ENCODE data around the gene RNASET2. TPM values are rescaled to one million over a fixed set of nuclear protein-coding genes. Genes with fewer than 3 reads are reported as not detected.
A peak's percentile ranks its signal among the peaks of the same experiment; 100 is the strongest.
"Not testable (repeated sequence)": the region's sequence is repeated elsewhere in the genome, so short reads cannot be mapped to it uniquely, and the experiment has no call there.

RNASET2 gene
- total RNA-seq, 2 donors from 2014 or later, result 25.8 to 29.3 TPM

DNA sequence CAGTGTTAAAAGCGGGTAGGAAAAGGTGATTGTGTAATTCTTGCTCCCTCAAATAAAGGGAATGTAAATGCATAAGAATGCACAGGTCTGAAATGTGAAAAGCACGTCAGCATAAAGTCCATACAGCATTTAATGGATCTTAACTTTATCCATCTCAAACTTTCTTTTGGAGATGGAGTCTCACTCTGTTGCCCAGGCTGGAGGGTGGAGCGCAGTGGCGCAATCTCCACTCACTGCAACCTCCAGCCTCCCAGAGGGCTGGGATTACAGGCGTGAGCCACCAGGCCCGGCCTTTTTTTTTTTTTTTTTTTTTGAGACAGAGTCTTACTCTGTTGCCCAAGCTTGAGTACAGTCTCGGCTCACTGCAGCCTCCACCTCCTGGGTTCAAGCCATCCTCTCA lies 33.4 kb downstream of the RNASET2 start:
- no peak overlapping the region for H3K27ac ChIP-seq (ENCODE audit: low read depth, low read length)
- H3K4me3 ChIP-seq (ENCODE audit: low read length), result no peak overlapping the region
- Mint-ChIP-seq H3K27me3 (ENCODE audit: insufficient read depth) (no peaks in the 10 kb centered on the region), H3K9me3 (peaks cover 2% of the 10 kb centered on the region), H3K4me1 (peaks cover 7% of the 10 kb centered on the region), H3K4me3 (no peak overlapping the region), H3K36me3 (ENCODE audit: low read depth) (no peaks in the 10 kb centered on the region), H3K27ac (no peak overlapping the region)
- H3K9me3 ChIP-seq (ENCODE audit: control insufficient read depth, low read length), result peaks cover 11% of the 10 kb centered on the region
- no peaks in the 10 kb centered on the region for H3K36me3 ChIP-seq (ENCODE audit: control insufficient read depth, insufficient read depth, low read length)
- H3K9ac ChIP-seq (ENCODE audit: extremely low read depth, low read length, poor library complexity, severe bottlenecking), result no peak overlapping the region
- H3K27me3 ChIP-seq (ENCODE audit: control insufficient read depth, insufficient read depth, low read length, poor library complexity, severe bottlenecking), result no peaks in the 10 kb centered on the region
- WGBS, 2 experiments (ENCODE audit: insufficient coverage in 1 of 2, insufficient read length in 1 of 2), result 90 to 94% methylated on average over 3 to 6 of the region's 7 CpGs
- H3K4me1 ChIP-seq (ENCODE audit: control insufficient read depth, insufficient read depth, low read length), result no peaks in the 10 kb centered on the region
- DNase-seq, result no peak
- TF ChIP-seq, protein P1, sequence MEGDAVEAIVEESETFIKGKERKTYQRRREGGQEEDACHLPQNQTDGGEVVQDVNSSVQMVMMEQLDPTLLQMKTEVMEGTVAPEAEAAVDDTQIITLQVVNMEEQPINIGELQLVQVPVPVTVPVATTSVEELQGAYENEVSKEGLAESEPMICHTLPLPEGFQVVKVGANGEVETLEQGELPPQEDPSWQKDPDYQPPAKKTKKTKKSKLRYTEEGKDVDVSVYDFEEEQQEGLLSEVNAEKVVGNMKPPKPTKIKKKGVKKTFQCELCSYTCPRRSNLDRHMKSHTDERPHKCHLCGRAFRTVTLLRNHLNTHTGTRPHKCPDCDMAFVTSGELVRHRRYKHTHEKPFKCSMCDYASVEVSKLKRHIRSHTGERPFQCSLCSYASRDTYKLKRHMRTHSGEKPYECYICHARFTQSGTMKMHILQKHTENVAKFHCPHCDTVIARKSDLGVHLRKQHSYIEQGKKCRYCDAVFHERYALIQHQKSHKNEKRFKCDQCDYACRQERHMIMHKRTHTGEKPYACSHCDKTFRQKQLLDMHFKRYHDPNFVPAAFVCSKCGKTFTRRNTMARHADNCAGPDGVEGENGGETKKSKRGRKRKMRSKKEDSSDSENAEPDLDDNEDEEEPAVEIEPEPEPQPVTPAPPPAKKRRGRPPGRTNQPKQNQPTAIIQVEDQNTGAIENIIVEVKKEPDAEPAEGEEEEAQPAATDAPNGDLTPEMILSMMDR (conservative IDR thresholded peaks at IDR 0.05), result no peak

DNA sequence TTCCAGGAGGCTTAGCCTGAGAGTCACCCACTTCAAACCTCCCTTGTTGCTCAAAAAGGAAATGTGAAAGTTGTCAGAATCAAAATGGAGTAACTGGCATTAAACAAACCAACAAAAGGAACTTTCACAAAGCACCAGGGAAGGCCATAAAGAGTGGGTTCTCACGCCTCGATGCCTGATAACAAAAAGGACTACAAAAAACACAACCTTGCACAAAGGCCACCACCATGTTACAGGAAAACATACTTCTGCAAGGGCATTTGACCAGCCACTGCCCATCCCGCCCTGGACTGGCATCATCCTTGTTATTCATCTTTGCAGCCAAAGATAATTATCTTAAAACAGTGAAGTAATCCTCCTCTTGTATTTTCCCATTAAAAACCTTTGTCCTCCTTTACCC lies 34.8 kb downstream of the RNASET2 start:
- DNase-seq, result peak; percentile 11
- Mint-ChIP-seq H3K27ac (no peak overlapping the region), H3K4me3 (no peak overlapping the region), H3K9me3 (peaks cover 3% of the 10 kb centered on the region), H3K36me3 (ENCODE audit: low read depth) (peaks cover 1% of the 10 kb centered on the region), H3K4me1 (peaks cover 4% of the 10 kb centered on the region), H3K27me3 (ENCODE audit: insufficient read depth) (no peaks in the 10 kb centered on the region)
- no peak overlapping the region for H3K4me3 ChIP-seq (ENCODE audit: low read length)
- H3K9ac ChIP-seq (ENCODE audit: extremely low read depth, low read length, poor library complexity, severe bottlenecking), result no peak overlapping the region
- no peaks in the 10 kb centered on the region for H3K27me3 ChIP-seq (ENCODE audit: control insufficient read depth, insufficient read depth, low read length, poor library complexity, severe bottlenecking)
- no peak overlapping the region for H3K27ac ChIP-seq (ENCODE audit: low read depth, low read length)
- H3K9me3 ChIP-seq (ENCODE audit: control insufficient read depth, low read length), result peaks cover 16% of the 10 kb centered on the region
- no peaks in the 10 kb centered on the region for H3K36me3 ChIP-seq (ENCODE audit: control insufficient read depth, insufficient read depth, low read length)
- H3K4me1 ChIP-seq (ENCODE audit: control insufficient read depth, insufficient read depth, low read length), result no peaks in the 10 kb centered on the region
- TF ChIP-seq, protein P1 (conservative IDR thresholded peaks at IDR 0.05), result no peak
- WGBS, 2 experiments (ENCODE audit: insufficient coverage in 1 of 2, insufficient read length in 1 of 2), result 94 to 96% methylated on average over 3 of the region's 3 CpGs

DNA sequence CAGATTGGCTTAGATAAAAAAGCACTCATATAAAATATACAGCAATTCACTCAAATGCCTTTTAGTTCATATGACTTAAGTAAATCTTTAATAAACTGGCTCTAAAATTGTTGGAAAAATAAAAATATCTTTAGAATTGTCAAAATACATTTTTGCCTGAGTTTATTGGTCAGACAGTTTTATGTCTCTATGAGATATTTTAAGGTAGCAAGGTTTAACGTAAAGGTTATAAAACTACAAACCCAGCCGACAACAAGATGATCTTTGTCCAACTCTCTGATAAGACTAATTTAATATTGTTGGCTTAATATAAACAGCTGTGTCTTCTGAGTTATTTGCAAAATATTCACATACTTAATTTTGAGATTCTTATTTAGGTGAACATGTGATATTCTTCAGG lies 39.5 kb downstream of the RNASET2 start:
- no peaks in the 10 kb centered on the region for H3K36me3 ChIP-seq (ENCODE audit: control insufficient read depth, insufficient read depth, low read length)
- DNase-seq, result no peak
- H3K9me3 ChIP-seq (ENCODE audit: control insufficient read depth, low read length), result peaks cover 17% of the 10 kb centered on the region
- no peaks in the 10 kb centered on the region for H3K27me3 Mint-ChIP-seq (ENCODE audit: insufficient read depth)
- 94 to 100% methylated on average over 1 to 2 of the region's 2 CpGs for WGBS, 2 experiments (ENCODE audit: insufficient coverage in 1 of 2, insufficient read length in 1 of 2)
- no peak overlapping the region for H3K4me3 ChIP-seq (ENCODE audit: low read length)
- peaks cover 4% of the 10 kb centered on the region for H3K4me1 Mint-ChIP-seq
- H3K27ac Mint-ChIP-seq, result no peak overlapping the region
- TF ChIP-seq, protein P1 (conservative IDR thresholded peaks at IDR 0.05), result no peak
- H3K27me3 ChIP-seq (ENCODE audit: control insufficient read depth, insufficient read depth, low read length, poor library complexity, severe bottlenecking), result no peaks in the 10 kb centered on the region
- H3K9ac ChIP-seq (ENCODE audit: extremely low read depth, low read length, poor library complexity, severe bottlenecking), result no peak overlapping the region
- no peak overlapping the region for H3K4me3 Mint-ChIP-seq
- H3K4me1 ChIP-seq (ENCODE audit: control insufficient read depth, insufficient read depth, low read length), result no peaks in the 10 kb centered on the region
- peaks cover 12% of the 10 kb centered on the region for H3K9me3 Mint-ChIP-seq
- H3K36me3 Mint-ChIP-seq (ENCODE audit: low read depth), result peaks cover 2% of the 10 kb centered on the region
- H3K27ac ChIP-seq (ENCODE audit: low read depth, low read length), result no peak overlapping the region

DNA sequence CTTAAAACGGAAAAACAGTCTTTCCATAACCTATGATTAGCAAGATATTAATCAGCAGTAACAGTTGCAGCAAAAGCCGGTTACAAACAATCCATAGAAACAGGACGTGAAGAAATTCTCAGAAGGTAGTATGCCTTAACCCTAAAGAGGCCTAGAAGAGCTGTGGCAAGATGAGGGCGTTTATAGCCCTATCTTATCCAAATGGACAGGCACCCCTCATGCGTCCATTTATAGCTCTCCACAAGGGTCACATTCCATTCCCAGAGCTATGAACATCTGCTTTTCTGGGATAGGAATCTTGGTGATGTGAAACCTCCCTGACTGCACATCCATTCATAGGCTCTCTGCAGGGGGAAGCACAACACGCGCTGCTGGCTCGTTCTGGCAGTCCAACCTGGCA lies 40.9 kb downstream of the RNASET2 start:
- not testable (repeated sequence) for H3K9ac ChIP-seq (ENCODE audit: extremely low read depth, low read length, poor library complexity, severe bottlenecking); H3K27ac Mint-ChIP-seq; H3K27me3 Mint-ChIP-seq (ENCODE audit: insufficient read depth); H3K36me3 ChIP-seq (ENCODE audit: control insufficient read depth, insufficient read depth, low read length); H3K4me1 ChIP-seq (ENCODE audit: control insufficient read depth, insufficient read depth, low read length); H3K4me3 Mint-ChIP-seq; H3K4me3 ChIP-seq (ENCODE audit: low read length); H3K4me1 Mint-ChIP-seq; H3K36me3 Mint-ChIP-seq (ENCODE audit: low read depth); H3K27me3 ChIP-seq (ENCODE audit: control insufficient read depth, insufficient read depth, low read length, poor library complexity, severe bottlenecking)
- peak; percentile 14 for DNase-seq
- Histone ChIP-seq H3K27ac (ENCODE audit: low read depth, low read length) (peak overlapping the region; percentile 81), H3K9me3 (ENCODE audit: control insufficient read depth, low read length) (peaks cover 17% of the 10 kb centered on the region)
- 70 to 89% methylated on average over 6 to 8 of the region's 8 CpGs for WGBS, 2 experiments (ENCODE audit: insufficient coverage in 1 of 2, insufficient read length in 1 of 2)
- H3K9me3 Mint-ChIP-seq, result peaks cover 12% of the 10 kb centered on the region

DNA sequence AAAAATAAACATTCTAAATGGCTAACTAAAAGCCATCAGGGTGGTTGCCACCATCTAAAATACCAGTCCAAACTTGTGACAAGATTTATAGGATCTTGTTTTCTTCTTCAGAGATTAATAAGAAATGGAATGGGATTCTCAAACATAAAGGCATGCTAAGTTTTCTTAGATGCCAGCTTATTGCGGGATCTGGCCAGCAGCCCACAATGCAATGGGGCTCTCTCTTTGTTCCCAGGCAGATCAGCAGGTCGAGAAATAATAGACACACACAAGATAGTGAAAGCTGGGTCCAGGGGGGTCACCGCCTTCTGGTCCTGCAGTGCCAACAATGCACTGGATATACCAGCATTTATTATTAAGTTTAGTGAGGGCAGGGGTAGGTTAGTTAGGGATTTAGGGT lies 41.4 kb downstream of the RNASET2 start:
- not testable (repeated sequence) for H3K27ac Mint-ChIP-seq; H3K27me3 ChIP-seq (ENCODE audit: control insufficient read depth, insufficient read depth, low read length, poor library complexity, severe bottlenecking); H3K36me3 ChIP-seq (ENCODE audit: control insufficient read depth, insufficient read depth, low read length); H3K36me3 Mint-ChIP-seq (ENCODE audit: low read depth); H3K4me3 ChIP-seq (ENCODE audit: low read length); H3K4me1 Mint-ChIP-seq; H3K4me3 Mint-ChIP-seq; H3K27me3 Mint-ChIP-seq (ENCODE audit: insufficient read depth); H3K4me1 ChIP-seq (ENCODE audit: control insufficient read depth, insufficient read depth, low read length); H3K9ac ChIP-seq (ENCODE audit: extremely low read depth, low read length, poor library complexity, severe bottlenecking); DNase-seq
- peak overlapping the region; percentile 12 for H3K27ac ChIP-seq (ENCODE audit: low read depth, low read length)
- peaks cover 12% of the 10 kb centered on the region for H3K9me3 Mint-ChIP-seq
- peaks cover 17% of the 10 kb centered on the region for H3K9me3 ChIP-seq (ENCODE audit: control insufficient read depth, low read length)
- WGBS, 2 experiments (ENCODE audit: insufficient coverage in 1 of 2, insufficient read length in 1 of 2), result 92 to 100% methylated on average over 1 to 3 of the region's 3 CpGs

All from endodermal cell (in vitro differentiated cells).